Esophagus muscularis mucosa (tissue), 4 donors: Measurements from ENCODE around the gene MARCHF7. TPM values are rescaled to one million over a fixed set of nuclear protein-coding genes. Genes with fewer than 3 reads are reported as not detected.

Source experiments
- DNase-seq: peaks from one replicate; pipeline ENCODE4 v3.0.0-alpha.2; 2017; ENCODE audit errors: extremely low spot score
- H3K27ac ChIP-seq, 4 donors: fragments of 200-600 bp; sonication (generic); replicated peaks in 1 of 4; 1 replicate in 3 of 4; 2 replicates in 1 of 4; pipeline ENCODE4 v1.5.1; 2016 to 2019; ENCODE audit warnings: mild to moderate bottlenecking in 1 of 4
- H3K27me3 ChIP-seq, 4 donors: fragments of 200-600 bp; sonication (generic); one replicate each; pipeline versions ENCODE4 v1.5.1 to v1.6.0; 2016 to 2019
- H3K36me3 ChIP-seq, 4 donors: fragments of 200-600 bp; sonication (generic); one replicate each; pipeline ENCODE4 v1.5.1; 2016 to 2019
- H3K4me1 ChIP-seq, 4 donors: fragments of 200-600 bp; sonication (generic); one replicate each; pipeline ENCODE4 v1.5.1; 2016 to 2019
- H3K4me3 ChIP-seq, 4 donors: fragments of 200-600 bp; sonication (generic); 1 replicate in 2 of 4; 2 replicates in 2 of 4; pipeline ENCODE4 v1.5.1; 2016 to 2019; ENCODE audit warnings: mild to moderate bottlenecking in 4 of 4, moderate library complexity in 1 of 4
- H3K9me3 ChIP-seq, 4 donors: fragments of 200-600 bp; sonication (generic); 1 replicate in 3 of 4; 2 replicates in 1 of 4; pipeline ENCODE4 v1.5.1; 2016 to 2019
- EP300 ChIP-seq: sonication (generic); formaldehyde crosslinking; IDR thresholded peaks from one replicate; pipeline ENCODE4 v1.6.1; 2017; ENCODE audit warnings: antibody characterized with exemption
- POLR2A ChIP-seq: fragments of 450-650 bp; IDR thresholded peaks from one replicate; pipeline ENCODE4 v1.6.1; 2017; ENCODE audit warnings: antibody characterized with exemption, moderate library complexity, mild to moderate bottlenecking, low read depth
- POLR2AphosphoS5 ChIP-seq, 2 donors: sonication (generic); formaldehyde crosslinking; IDR thresholded peaks; one replicate each; pipeline ENCODE4 v1.6.1; 2017; ENCODE audit warnings: antibody characterized with exemption in 2 of 2
- WGBS: methylation state at CpG from one replicate; pipeline ENCODE4 v1.1.5; 2018; 5-methylcytosine and 5-hydroxymethylcytosine counted together
- intact Hi-C: fragments of 100-400 bp; cut with DNase I; formaldehyde crosslinking; loops from one replicate; pipeline ENCODE4 v1.15.1; 2023
- total RNA-seq, 4 donors: library from RNA; depleted of rRNA; stranded (reverse); fragments of >200 nt; gene quantifications; one replicate each; pipeline versions ENCODE4 v1.1.0 to v1.2.1, GENCODE V29; 2016
- TF ChIP-seq, protein P1 (sequence below), 3 experiments: fragments of 200-600 bp in 2 of 3; fragments of 450-650 bp in 1 of 3; sonication (generic) in 2 of 3; IDR thresholded peaks; one replicate each; pipeline ENCODE4 v1.5.1; 2017 to 2019; ENCODE audit warnings: antibody characterized with exemption in 3 of 3, mild to moderate bottlenecking in 2 of 3, moderate library complexity in 1 of 3

The MARCHF7 gene
- total RNA-seq, 4 donors from 2014 or later = 60.1 to 101 (median 89.4) TPM

DNA sequence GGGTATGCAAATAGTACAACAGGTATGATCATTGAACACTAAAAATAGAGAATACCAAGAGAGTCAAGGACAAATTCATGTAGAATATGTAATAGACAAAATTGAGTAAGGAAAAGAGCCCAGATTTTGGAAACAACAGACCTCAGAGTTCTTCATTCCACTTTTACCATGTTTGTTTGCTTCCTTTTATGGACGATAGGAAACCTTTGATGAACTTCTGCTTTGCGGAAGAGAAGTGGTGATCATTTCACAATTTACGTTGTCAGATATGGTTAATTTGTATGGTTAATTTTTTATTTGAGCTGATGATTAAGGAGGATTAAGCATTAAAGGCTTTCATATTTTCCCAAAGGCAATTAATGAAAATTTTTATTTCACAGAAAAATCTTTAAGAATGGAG, 16.3 kb downstream of the MARCHF7 start:
- Histone ChIP-seq H3K27me3 (no peaks in the 10 kb centered on the region), H3K9me3 (no peaks in the 10 kb centered on the region), H3K27ac (no peak overlapping the region), H3K4me3 (no peak overlapping the region), H3K4me1 (peaks cover 4 to 24% (median 17%) of the 10 kb centered on the region in 4 donors), H3K36me3 (peaks cover 9 to 44% (median 33%) of the 10 kb centered on the region in 4 donors)
- DNase-seq = no peak
- WGBS = 86% methylated on average over 3 of the region's 3 CpGs
- intact Hi-C loops = no loop called here
- no peak for TF ChIP-seq EP300

DNA sequence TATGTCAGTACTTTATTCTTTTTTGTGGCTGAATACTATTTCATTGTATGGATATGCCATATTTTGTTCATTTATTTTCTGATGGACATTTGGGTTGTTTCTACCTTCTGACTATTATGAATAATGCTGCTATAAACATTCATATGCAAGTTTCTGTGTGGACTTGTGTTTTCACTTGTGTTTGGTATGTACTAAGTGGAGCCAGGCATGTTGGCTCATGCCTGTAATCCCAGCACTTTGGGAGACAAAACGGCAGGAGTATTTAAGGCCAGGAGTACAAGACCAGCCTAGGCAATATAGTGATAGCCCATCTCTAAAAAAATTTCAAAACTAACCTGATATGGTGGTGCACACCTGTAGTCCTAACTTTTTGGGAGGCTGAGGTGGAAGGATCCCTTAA, 23.3 kb downstream of the MARCHF7 start:
- Histone ChIP-seq H3K36me3 (peaks cover 15 to 72% (median 45%) of the 10 kb centered on the region in 4 donors), H3K27me3 (no peaks in the 10 kb centered on the region), H3K27ac (no peak overlapping the region), H3K4me3 (no peak overlapping the region), H3K4me1 (peaks cover 0 to 15% (median 5%) of the 10 kb centered on the region in 4 donors), H3K9me3 (no peaks in the 10 kb centered on the region)
- no peak for DNase-seq
- intact Hi-C loops = no loop called here
- TF ChIP-seq POLR2A (no peak), POLR2AphosphoS5 (IDR thresholded peaks at IDR 0.05) (no peak), EP300 (no peak)
- TF ChIP-seq, protein P1, sequence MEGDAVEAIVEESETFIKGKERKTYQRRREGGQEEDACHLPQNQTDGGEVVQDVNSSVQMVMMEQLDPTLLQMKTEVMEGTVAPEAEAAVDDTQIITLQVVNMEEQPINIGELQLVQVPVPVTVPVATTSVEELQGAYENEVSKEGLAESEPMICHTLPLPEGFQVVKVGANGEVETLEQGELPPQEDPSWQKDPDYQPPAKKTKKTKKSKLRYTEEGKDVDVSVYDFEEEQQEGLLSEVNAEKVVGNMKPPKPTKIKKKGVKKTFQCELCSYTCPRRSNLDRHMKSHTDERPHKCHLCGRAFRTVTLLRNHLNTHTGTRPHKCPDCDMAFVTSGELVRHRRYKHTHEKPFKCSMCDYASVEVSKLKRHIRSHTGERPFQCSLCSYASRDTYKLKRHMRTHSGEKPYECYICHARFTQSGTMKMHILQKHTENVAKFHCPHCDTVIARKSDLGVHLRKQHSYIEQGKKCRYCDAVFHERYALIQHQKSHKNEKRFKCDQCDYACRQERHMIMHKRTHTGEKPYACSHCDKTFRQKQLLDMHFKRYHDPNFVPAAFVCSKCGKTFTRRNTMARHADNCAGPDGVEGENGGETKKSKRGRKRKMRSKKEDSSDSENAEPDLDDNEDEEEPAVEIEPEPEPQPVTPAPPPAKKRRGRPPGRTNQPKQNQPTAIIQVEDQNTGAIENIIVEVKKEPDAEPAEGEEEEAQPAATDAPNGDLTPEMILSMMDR (IDR thresholded peaks at IDR 0.05) = no peak
- 94% methylated on average over 1 of the region's 1 CpG for WGBS

DNA sequence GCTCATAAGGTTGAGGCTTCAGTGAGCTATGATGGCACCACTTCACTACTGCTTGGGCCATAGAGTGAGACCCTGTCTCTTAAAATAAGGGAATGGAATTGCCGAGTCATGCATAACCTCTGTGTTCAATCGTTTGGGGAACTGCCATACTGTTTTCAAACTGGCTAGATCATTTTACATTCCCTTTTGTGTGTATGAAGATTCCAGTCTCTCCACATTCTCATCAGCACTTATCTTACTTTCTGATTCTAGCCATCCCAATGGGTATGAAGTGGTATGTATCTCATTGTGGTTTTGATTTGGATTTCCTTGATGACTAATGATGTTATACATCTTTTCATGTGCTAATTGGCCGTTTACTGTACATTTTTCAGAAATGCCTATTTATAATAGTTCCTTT, 23.7 kb downstream of the MARCHF7 start:
- intact Hi-C loops = no loop called here
- no peaks in the 10 kb centered on the region for H3K27me3 ChIP-seq
- no peaks in the 10 kb centered on the region for H3K9me3 ChIP-seq
- peaks cover 0 to 15% (median 5%) of the 10 kb centered on the region in 4 donors for H3K4me1 ChIP-seq
- no peak for DNase-seq
- TF ChIP-seq, protein P1 (IDR thresholded peaks at IDR 0.05) = no peak
- TF ChIP-seq EP300 (no peak), POLR2AphosphoS5 (IDR thresholded peaks at IDR 0.05) (no peak), POLR2A (no peak)
- H3K4me3 ChIP-seq = no peak overlapping the region
- peaks cover 15 to 68% (median 41%) of the 10 kb centered on the region in 4 donors for H3K36me3 ChIP-seq
- H3K27ac ChIP-seq = no peak overlapping the region
- 84% methylated on average over 3 of the region's 3 CpGs for WGBS

DNA sequence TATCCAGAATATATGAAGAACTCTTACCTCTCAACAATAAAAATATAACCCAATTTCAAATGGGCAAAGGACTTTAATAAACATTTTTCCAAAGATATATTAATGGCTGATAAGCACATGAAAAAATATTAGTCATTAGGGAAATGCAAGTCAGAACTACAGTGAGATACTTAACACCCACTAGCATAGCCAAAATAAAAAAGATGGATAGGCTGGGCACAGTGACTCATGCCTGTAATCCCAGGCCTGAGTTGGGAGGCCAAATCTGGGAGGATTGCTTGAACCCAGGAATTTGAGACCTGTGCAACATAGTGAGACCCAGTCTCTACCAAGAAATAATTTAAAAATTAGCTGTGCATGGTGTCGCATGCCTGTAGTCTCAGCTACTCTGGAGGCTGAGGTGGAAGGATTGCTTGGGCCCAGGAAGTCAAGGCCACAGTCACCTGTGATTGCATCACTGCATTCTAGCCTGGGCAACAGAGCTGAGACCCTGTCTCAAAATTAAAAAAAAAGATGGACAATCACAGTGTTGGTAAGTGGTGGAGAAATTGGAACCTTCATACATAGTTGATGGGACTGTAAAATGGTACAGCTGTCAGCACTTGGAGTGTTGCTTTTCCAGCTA, 25.1 kb downstream of the MARCHF7 start:
- H3K36me3 ChIP-seq = peaks cover 6 to 55% (median 31%) of the 10 kb centered on the region in 4 donors
- H3K4me3 ChIP-seq = no peak overlapping the region
- intact Hi-C loops = no loop called here
- TF ChIP-seq, protein P1 (IDR thresholded peaks at IDR 0.05) = no peak
- TF ChIP-seq POLR2A = no peak
- TF ChIP-seq POLR2AphosphoS5 (IDR thresholded peaks at IDR 0.05) = no peak
- no peak for TF ChIP-seq EP300
- no peaks in the 10 kb centered on the region for H3K27me3 ChIP-seq
- DNase-seq = no peak
- peaks cover 0 to 15% (median 5%) of the 10 kb centered on the region in 4 donors for H3K4me1 ChIP-seq
- WGBS = 100% methylated on average over 1 of the region's 1 CpG
- H3K27ac ChIP-seq = no peak overlapping the region
- H3K9me3 ChIP-seq = no peaks in the 10 kb centered on the region

DNA sequence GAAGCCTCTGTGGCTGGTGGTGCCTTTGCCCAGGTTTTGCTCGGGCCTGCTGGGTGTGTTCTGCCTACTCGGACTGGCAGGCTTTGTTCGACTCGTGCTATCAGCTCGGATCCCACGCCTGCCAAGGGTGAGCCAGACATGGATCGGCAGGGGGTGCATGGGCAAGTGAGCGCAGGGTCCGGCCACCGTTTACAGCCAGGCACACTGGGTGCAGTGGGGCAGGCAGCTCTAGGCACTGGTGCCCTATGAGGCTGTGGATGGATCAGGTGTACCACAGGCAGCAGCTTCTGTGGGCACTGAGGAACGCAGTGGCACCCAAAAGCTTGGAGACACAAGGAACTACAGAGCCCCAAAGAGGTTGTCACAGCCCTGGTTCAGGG, 25.6 kb downstream of the MARCHF7 start:
- intact Hi-C loops = no loop called here
- TF ChIP-seq EP300 (no peak), POLR2AphosphoS5 (IDR thresholded peaks at IDR 0.05) (no peak), POLR2A (no peak)
- TF ChIP-seq, protein P1 (IDR thresholded peaks at IDR 0.05) = no peak
- Histone ChIP-seq H3K9me3 (no peaks in the 10 kb centered on the region), H3K36me3 (peaks cover 6 to 53% (median 31%) of the 10 kb centered on the region in 4 donors), H3K27ac (no peak overlapping the region), H3K27me3 (no peaks in the 10 kb centered on the region), H3K4me1 (peaks cover 0 to 15% (median 5%) of the 10 kb centered on the region in 4 donors), H3K4me3 (no peak overlapping the region)
- DNase-seq = no peak
- WGBS = 100% methylated on average over 5 of the region's 11 CpGs
